MG63 (cell line): ENCODE results near the gene SIDT2. TPM values are rescaled to one million over a fixed set of nuclear protein-coding genes. Genes with fewer than 3 reads are reported as not detected.

ENCODE experiments used
- DNase-seq: peaks from one replicate; pipeline ENCODE4 v3.0.0-alpha.2; 2020
- H3K27me3 ChIP-seq: fragments of 250-450 bp; sonication (Bioruptor Pico); 2 replicates; pipeline ENCODE4 v1.5.1; 2020; ENCODE audit warnings: mild to moderate bottlenecking, moderate library complexity
- H3K36me3 ChIP-seq: fragments of 250-450 bp; sonication (Bioruptor Pico); 2 replicates; pipeline ENCODE4 v1.5.1; 2020; ENCODE audit warnings: mild to moderate bottlenecking, moderate library complexity
- H3K4me3 ChIP-seq: fragments of 250-450 bp; sonication (Bioruptor Pico); 2 replicates; pipeline ENCODE4 v1.5.1; 2020; ENCODE audit warnings: mild to moderate bottlenecking, moderate library complexity
- H3K9me3 ChIP-seq: fragments of 250-450 bp; sonication (Bioruptor Pico); 2 replicates; pipeline ENCODE4 v1.5.1; 2020; ENCODE audit warnings: mild to moderate bottlenecking, moderate library complexity
- total RNA-seq: library from RNA; depleted of rRNA; stranded (reverse); fragments of >200 nt; shearing (Covaris generic); gene quantifications from 2 replicates; pipeline ENCODE4 v1.2.3, GENCODE V29; 2014; ENCODE audit warnings: low replicate concordance

SIDT2 gene
- total RNA-seq, 1 experiment from 2014 or later, result 2.7 TPM

GRCh38 chr11:117222991-117223740 is 44.6 kb downstream of the SIDT2 start:
- Histone ChIP-seq H3K4me3 (no peak overlapping the region), H3K36me3 (peaks cover 52% of the 10 kb centered on the region), H3K27me3 (no peaks in the 10 kb centered on the region), H3K9me3 (no peaks in the 10 kb centered on the region)
- DNase-seq, result no peak

- Histone ChIP-seq H3K27me3 (no peaks in the 10 kb centered on the region), H3K4me3 (no peak overlapping the region), H3K36me3 (peaks cover 48% of the 10 kb centered on the region), H3K9me3 (no peaks in the 10 kb centered on the region)
- DNase-seq, result no peak
Measured at GRCh38 chr11:117223741-117224689, 45.5 kb downstream of the SIDT2 start.

- H3K9me3 ChIP-seq, result no peaks in the 10 kb centered on the region
- H3K36me3 ChIP-seq, result peaks cover 44% of the 10 kb centered on the region
- DNase-seq, result no peak
- H3K4me3 ChIP-seq, result no peak overlapping the region
- H3K27me3 ChIP-seq, result no peaks in the 10 kb centered on the region
Measured at GRCh38 chr11:117225553-117226170, 47.1 kb downstream of the SIDT2 start.

GRCh38 chr11:117226388-117227385 is 48.1 kb downstream of the SIDT2 start:
- Histone ChIP-seq H3K9me3 (no peaks in the 10 kb centered on the region), H3K27me3 (no peaks in the 10 kb centered on the region), H3K36me3 (peaks cover 37% of the 10 kb centered on the region), H3K4me3 (no peak overlapping the region)
- DNase-seq, result no peak

- no peak overlapping the region for H3K4me3 ChIP-seq
- peaks cover 31% of the 10 kb centered on the region for H3K36me3 ChIP-seq
- no peaks in the 10 kb centered on the region for H3K9me3 ChIP-seq
- no peaks in the 10 kb centered on the region for H3K27me3 ChIP-seq
- no peak for DNase-seq
Measured at GRCh38 chr11:117228091-117228490, 49.5 kb downstream of the SIDT2 start.

GRCh38 chr11:117229411-117229810 is 50.9 kb downstream of the SIDT2 start:
- Histone ChIP-seq H3K9me3 (no peaks in the 10 kb centered on the region), H3K4me3 (no peak overlapping the region), H3K36me3 (peaks cover 29% of the 10 kb centered on the region), H3K27me3 (no peaks in the 10 kb centered on the region)
- DNase-seq, result no peak

- DNase-seq, result no peak
- H3K36me3 ChIP-seq, result peaks cover 30% of the 10 kb centered on the region
- no peaks in the 10 kb centered on the region for H3K9me3 ChIP-seq
- H3K27me3 ChIP-seq, result no peaks in the 10 kb centered on the region
- no peak overlapping the region for H3K4me3 ChIP-seq
Measured at GRCh38 chr11:117229931-117230285, 51.4 kb downstream of the SIDT2 start.

- Histone ChIP-seq H3K9me3 (no peaks in the 10 kb centered on the region), H3K4me3 (0 out of 2 replicates have a peak overlapping the region, but pooled peaks have one; percentile 1), H3K36me3 (peaks cover 30% of the 10 kb centered on the region), H3K27me3 (no peaks in the 10 kb centered on the region)
- no peak for DNase-seq
Measured at GRCh38 chr11:117230286-117230961, 51.9 kb downstream of the SIDT2 start.

GRCh38 chr11:117230999-117231841 is 52.7 kb downstream of the SIDT2 start:
- H3K36me3 ChIP-seq, result peaks cover 29% of the 10 kb centered on the region
- DNase-seq, result no peak

GRCh38 chr11:117231842-117232091 is 53.2 kb downstream of the SIDT2 start, which contains the start of gene PCSK7:
PCSK7 (minus strand) TSS chr11:117232073; CDS start chr11:117229844, 2,229 bp downstream.
- no peaks in the 10 kb centered on the region for H3K27me3 ChIP-seq
- no peak for DNase-seq

More at GRCh38 chr11:117230999-117231841, 52.7 kb downstream of the SIDT2 start:
- Histone ChIP-seq H3K9me3 (no peaks in the 10 kb centered on the region), H3K27me3 (no peaks in the 10 kb centered on the region), H3K4me3 (peak overlapping the region; percentile 94)

GRCh38 chr11:117232092-117232878 is 53.7 kb downstream of the SIDT2 start, which contains the start of gene RNF214:
RNF214 (plus strand) TSS chr11:117232671; CDS start chr11:117234273, 1,602 bp downstream.
- peak; percentile 81 for DNase-seq
- H3K36me3 ChIP-seq, result peaks cover 28% of the 10 kb centered on the region
- H3K4me3 ChIP-seq, result peak within 1 kb of the TSS; percentile 94
- H3K9me3 ChIP-seq, result no peaks in the 10 kb centered on the region
- no peaks in the 10 kb centered on the region for H3K27me3 ChIP-seq

More at GRCh38 chr11:117231842-117232091, 53.2 kb downstream of the SIDT2 start, which contains the start of gene PCSK7:
- Histone ChIP-seq H3K4me3 (peak within 1 kb of the TSS; percentile 94), H3K36me3 (peaks cover 30% of the 10 kb centered on the region), H3K9me3 (no peaks in the 10 kb centered on the region)

- Histone ChIP-seq H3K9me3 (no peaks in the 10 kb centered on the region), H3K27me3 (no peaks in the 10 kb centered on the region), H3K4me3 (peak overlapping the region; percentile 94), H3K36me3 (peaks cover 23% of the 10 kb centered on the region)
- peak; percentile 3 for DNase-seq
Measured at GRCh38 chr11:117232911-117233409, 54.4 kb downstream of the SIDT2 start.

- DNase-seq, result no peak
- H3K4me3 ChIP-seq, result no peak overlapping the region
Measured at GRCh38 chr11:117238221-117238620, 59.7 kb downstream of the SIDT2 start.

GRCh38 chr11:117239295-117239694 is 60.8 kb downstream of the SIDT2 start:
- Histone ChIP-seq H3K9me3 (no peaks in the 10 kb centered on the region), H3K36me3 (peaks cover 46% of the 10 kb centered on the region), H3K4me3 (no peak overlapping the region), H3K27me3 (no peaks in the 10 kb centered on the region)
- DNase-seq, result peak; percentile 55

More at GRCh38 chr11:117238221-117238620, 59.7 kb downstream of the SIDT2 start:
- Histone ChIP-seq H3K36me3 (peaks cover 38% of the 10 kb centered on the region), H3K9me3 (no peaks in the 10 kb centered on the region), H3K27me3 (no peaks in the 10 kb centered on the region)
